ENCODE data around the gene SENP3.

DNA sequence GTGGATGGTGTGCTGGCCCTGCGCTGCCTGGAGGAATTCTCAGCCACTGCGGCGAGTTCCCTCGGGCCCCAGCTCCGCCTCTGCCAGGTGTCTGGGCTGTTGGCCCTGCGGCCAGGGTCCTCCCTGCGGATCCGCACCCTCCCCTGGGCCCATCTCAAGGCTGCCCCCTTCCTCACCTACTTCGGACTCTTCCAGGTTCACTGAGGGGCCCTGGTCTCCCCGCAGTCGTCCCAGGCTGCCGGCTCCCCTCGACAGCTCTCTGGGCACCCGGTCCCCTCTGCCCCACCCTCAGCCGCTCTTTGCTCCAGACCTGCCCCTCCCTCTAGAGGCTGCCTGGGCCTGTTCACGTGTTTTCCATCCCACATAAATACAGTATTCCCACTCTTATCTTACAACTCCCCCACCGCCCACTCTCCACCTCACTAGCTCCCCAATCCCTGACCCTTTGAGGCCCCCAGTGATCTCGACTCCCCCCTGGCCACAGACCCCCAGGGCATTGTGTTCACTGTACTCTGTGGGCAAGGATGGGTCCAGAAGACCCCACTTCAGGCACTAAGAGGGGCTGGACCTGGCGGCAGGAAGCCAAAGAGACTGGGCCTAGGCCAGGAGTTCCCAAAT, 4.5 kb upstream of the SENP3 start:
- TF ChIP-seq, protein P1, sequence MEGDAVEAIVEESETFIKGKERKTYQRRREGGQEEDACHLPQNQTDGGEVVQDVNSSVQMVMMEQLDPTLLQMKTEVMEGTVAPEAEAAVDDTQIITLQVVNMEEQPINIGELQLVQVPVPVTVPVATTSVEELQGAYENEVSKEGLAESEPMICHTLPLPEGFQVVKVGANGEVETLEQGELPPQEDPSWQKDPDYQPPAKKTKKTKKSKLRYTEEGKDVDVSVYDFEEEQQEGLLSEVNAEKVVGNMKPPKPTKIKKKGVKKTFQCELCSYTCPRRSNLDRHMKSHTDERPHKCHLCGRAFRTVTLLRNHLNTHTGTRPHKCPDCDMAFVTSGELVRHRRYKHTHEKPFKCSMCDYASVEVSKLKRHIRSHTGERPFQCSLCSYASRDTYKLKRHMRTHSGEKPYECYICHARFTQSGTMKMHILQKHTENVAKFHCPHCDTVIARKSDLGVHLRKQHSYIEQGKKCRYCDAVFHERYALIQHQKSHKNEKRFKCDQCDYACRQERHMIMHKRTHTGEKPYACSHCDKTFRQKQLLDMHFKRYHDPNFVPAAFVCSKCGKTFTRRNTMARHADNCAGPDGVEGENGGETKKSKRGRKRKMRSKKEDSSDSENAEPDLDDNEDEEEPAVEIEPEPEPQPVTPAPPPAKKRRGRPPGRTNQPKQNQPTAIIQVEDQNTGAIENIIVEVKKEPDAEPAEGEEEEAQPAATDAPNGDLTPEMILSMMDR (IDR thresholded peaks at IDR 0.05) = no peak
- TF ChIP-seq POLR2A (IDR thresholded peaks at IDR 0.05) = no peak

Data from adrenal gland (tissue), 5 donors.